Fibroblast of lung (primary cell): ENCODE results near the gene RYR2. TPM values are rescaled to one million over a fixed set of nuclear protein-coding genes. Genes with fewer than 3 reads are reported as not detected.

Experiments
- DNase-seq, 2 donors: peaks; one replicate each; pipeline versions ENCODE4 v3.0.0 to v3.0.0-alpha.2; 2010; ENCODE audit warnings: low read depth in 2 of 2
- H2AFZ ChIP-seq: 2 replicates; pipeline ENCODE4 v1.5.1; 2012; ENCODE audit warnings: low read length, control low read depth, inconsistent platforms
- H3K27ac ChIP-seq: 2 replicates; pipeline ENCODE4 v1.5.1; 2011; ENCODE audit warnings: low read length, control low read depth; ENCODE audit not compliant: insufficient read depth
- H3K27me3 ChIP-seq: 2 replicates; pipeline ENCODE4 v1.5.1; 2011; ENCODE audit warnings: mild to moderate bottlenecking, low read length; ENCODE audit not compliant: control insufficient read depth, insufficient read depth
- H3K36me3 ChIP-seq: 2 replicates; pipeline ENCODE4 v1.5.1; 2011; ENCODE audit warnings: low read length; ENCODE audit not compliant: control insufficient read depth, insufficient read depth
- H3K4me1 ChIP-seq: 2 replicates; pipeline ENCODE4 v1.5.1; 2011; ENCODE audit warnings: low read length; ENCODE audit not compliant: control insufficient read depth, insufficient read depth; ENCODE audit errors: extremely low read depth
- H3K4me2 ChIP-seq: 2 replicates; pipeline ENCODE4 v1.5.1; 2011; ENCODE audit warnings: low read length, control low read depth; ENCODE audit not compliant: insufficient read depth; ENCODE audit errors: extremely low read depth
- H3K4me3 ChIP-seq, 4 experiments: fragments of 200-600 bp in 1 of 4; sonication (generic) in 1 of 4; replicated peaks in 1 of 4; 2 replicates each; pipeline ENCODE4 v1.5.1; 2011 to 2016; ENCODE audit warnings: low read length in 4 of 4, low read depth in 3 of 4, mild to moderate bottlenecking in 3 of 4, control low read depth in 2 of 4, inconsistent platforms in 1 of 4, mixed read lengths in 1 of 4; ENCODE audit not compliant: insufficient read depth in 1 of 4; ENCODE audit errors: control extremely low read depth in 1 of 4
- H3K79me2 ChIP-seq: 2 replicates; pipeline ENCODE4 v1.5.1; 2012; ENCODE audit warnings: mild to moderate bottlenecking, low read length, inconsistent platforms; ENCODE audit not compliant: control insufficient read depth, insufficient read depth
- H3K9ac ChIP-seq: 2 replicates; pipeline ENCODE4 v1.5.1; 2011; ENCODE audit warnings: mild to moderate bottlenecking, low read length, control low read depth; ENCODE audit not compliant: insufficient read depth
- H3K9me3 ChIP-seq: 2 replicates; pipeline ENCODE4 v1.5.1; 2012; ENCODE audit warnings: low read depth, low read length; ENCODE audit not compliant: control insufficient read depth, insufficient read depth
- H4K20me1 ChIP-seq: 2 replicates; pipeline ENCODE4 v1.5.1; 2011; ENCODE audit warnings: low read length; ENCODE audit not compliant: control insufficient read depth, insufficient read depth; ENCODE audit errors: extremely low read depth
- EZH2 ChIP-seq: IDR thresholded peaks from 2 replicates; pipeline ENCODE4 v1.5.1; 2012; ENCODE audit warnings: low read length, control low read depth, mild to moderate bottlenecking; ENCODE audit errors: missing control alignments
- polyA plus RNA-seq, 2 donors: library from polyadenylated mRNA; depleted of rRNA in 1 of 2; stranded (reverse) in 1 of 2; unstranded in 1 of 2; fragments of >200 nt; gene quantifications; 2 replicates each; pipeline ENCODE4 v1.2.1, GENCODE V29; 2011 to 2012; ENCODE audit warnings: missing spikeins in 1 of 2
- total RNA-seq: library from RNA; depleted of rRNA; stranded (reverse); fragments of >200 nt; gene quantifications from 2 replicates; pipeline ENCODE4 v1.2.1, GENCODE V29; 2014
- TF ChIP-seq, protein P1 (sequence below), 2 donors: IDR thresholded peaks in 1 of 2; conservative IDR thresholded peaks in 1 of 2; 1 replicate in 1 of 2; 2 replicates in 1 of 2; pipeline ENCODE4 v1.5.1; 2011 to 2012; ENCODE audit warnings: low read length in 2 of 2, control low read depth in 1 of 2, inconsistent platforms in 1 of 2, low read depth in 1 of 2, mild to moderate bottlenecking in 1 of 2

The RYR2 gene
- total and polyA plus RNA-seq, 2 donors (not counting 1 experiment from before 2014, with no cell fraction given) = 0.06 to 0.17 TPM

DNA sequence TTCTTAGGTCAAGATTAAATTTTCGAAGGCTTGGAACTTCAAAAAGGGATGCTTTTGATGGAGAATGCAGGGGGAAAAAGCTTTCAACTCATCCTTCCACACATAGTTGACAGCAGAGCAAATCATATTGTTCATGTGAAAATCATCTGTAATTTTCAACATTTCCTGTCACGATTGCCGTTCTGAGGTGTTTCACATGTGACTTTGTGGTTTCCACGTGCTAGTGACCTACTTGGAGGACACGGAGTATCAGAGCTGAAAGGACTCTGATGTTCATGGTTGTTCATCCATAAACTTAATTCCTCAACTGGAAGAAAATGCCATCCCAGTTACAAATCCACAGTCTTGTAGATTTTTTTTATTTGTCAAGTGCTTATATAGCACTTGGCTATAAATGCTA lies 769.6 kb downstream of the RYR2 start:
- Histone ChIP-seq H3K27ac (no peak overlapping the region), H3K36me3 (no peaks in the 10 kb centered on the region), H3K27me3 (no peaks in the 10 kb centered on the region), H2AFZ (no peak overlapping the region), H3K4me2 (no peak overlapping the region), H4K20me1 (no peaks in the 10 kb centered on the region), H3K4me1 (no peaks in the 10 kb centered on the region), H3K9me3 (no peaks in the 10 kb centered on the region), H3K9ac (no peak overlapping the region), H3K4me3 (no peak overlapping the region), H3K79me2 (no peaks in the 10 kb centered on the region)
- no peak for DNase-seq
- TF ChIP-seq, protein P1, sequence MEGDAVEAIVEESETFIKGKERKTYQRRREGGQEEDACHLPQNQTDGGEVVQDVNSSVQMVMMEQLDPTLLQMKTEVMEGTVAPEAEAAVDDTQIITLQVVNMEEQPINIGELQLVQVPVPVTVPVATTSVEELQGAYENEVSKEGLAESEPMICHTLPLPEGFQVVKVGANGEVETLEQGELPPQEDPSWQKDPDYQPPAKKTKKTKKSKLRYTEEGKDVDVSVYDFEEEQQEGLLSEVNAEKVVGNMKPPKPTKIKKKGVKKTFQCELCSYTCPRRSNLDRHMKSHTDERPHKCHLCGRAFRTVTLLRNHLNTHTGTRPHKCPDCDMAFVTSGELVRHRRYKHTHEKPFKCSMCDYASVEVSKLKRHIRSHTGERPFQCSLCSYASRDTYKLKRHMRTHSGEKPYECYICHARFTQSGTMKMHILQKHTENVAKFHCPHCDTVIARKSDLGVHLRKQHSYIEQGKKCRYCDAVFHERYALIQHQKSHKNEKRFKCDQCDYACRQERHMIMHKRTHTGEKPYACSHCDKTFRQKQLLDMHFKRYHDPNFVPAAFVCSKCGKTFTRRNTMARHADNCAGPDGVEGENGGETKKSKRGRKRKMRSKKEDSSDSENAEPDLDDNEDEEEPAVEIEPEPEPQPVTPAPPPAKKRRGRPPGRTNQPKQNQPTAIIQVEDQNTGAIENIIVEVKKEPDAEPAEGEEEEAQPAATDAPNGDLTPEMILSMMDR (conservative IDR thresholded peaks at IDR 0.05 in 1 of 2, IDR thresholded peaks at IDR 0.05 in 1 of 2; ENCODE audit: low read depth in 1 of 2, low read length in 2 of 2) = no peak
- no peak for TF ChIP-seq EZH2

DNA sequence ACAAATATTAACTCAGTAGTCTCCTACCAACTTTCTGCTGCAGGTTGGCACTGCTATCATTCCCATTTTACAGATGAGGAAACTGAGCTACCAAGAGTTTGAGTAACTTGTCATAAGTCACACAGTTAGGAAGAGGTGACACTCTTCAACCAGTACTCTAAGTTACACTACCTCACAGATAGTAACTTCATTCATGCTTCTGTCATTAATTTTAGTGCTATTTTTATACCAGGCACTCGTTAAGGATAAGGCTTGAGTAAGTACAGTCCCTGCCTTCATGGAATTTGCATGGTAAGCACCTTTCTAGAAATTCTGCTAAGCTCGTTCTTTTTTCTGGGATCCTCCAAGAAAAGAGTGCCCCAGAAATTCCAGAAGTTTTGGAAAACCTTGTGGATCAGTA lies 770.1 kb downstream of the RYR2 start:
- Histone ChIP-seq H4K20me1 (no peaks in the 10 kb centered on the region), H3K9me3 (no peaks in the 10 kb centered on the region)
- TF ChIP-seq EZH2 = no peak
- TF ChIP-seq, protein P1 (conservative IDR thresholded peaks at IDR 0.05 in 1 of 2, IDR thresholded peaks at IDR 0.05 in 1 of 2; ENCODE audit: low read depth in 1 of 2, low read length in 2 of 2) = no peak

DNA sequence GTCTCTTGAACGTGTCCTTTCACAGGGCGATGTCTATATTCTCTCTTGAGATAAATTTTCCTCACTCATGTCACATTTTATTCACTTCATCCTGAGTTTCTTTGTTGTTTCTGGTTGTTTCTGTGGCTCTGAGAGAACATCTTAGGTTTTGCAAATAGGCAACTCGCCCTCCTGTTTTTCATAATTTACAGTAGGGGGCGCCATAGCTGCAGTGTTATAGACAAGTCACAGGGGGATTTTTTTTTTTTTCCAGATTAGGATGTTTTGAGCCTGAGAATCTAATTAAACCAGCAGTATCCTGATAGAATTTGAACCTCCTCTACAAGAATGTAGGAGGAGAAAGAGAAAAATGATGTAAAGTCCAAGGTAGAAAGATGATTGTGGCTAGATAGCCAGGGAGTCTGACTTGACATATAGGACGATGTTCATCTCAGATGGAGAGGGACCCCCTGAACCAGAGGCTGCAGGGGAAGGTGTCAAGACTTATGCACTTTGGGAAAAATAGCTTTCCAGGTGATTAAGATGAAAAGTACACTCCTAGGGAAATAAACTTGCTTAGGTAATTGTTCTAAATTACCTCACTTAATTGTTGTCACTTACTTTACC lies 772.4 kb downstream of the RYR2 start:
- peak; percentile 13 to 31 for DNase-seq
- Histone ChIP-seq H3K9ac (no peak overlapping the region), H3K9me3 (no peaks in the 10 kb centered on the region), H3K4me3 (no peak overlapping the region), H3K4me2 (no peak overlapping the region), H3K36me3 (no peaks in the 10 kb centered on the region), H3K27ac (no peak overlapping the region), H4K20me1 (no peaks in the 10 kb centered on the region), H3K4me1 (no peaks in the 10 kb centered on the region), H3K27me3 (no peaks in the 10 kb centered on the region), H2AFZ (no peak overlapping the region), H3K79me2 (no peaks in the 10 kb centered on the region)
- no peak for TF ChIP-seq EZH2
- TF ChIP-seq, protein P1 (conservative IDR thresholded peaks at IDR 0.05 in 1 of 2, IDR thresholded peaks at IDR 0.05 in 1 of 2; ENCODE audit: low read depth in 1 of 2, low read length in 2 of 2) = peak; percentile 2 to 49

More for the DNA sequence above, 770.1 kb downstream of the RYR2 start:
- no peak for DNase-seq
- H3K9ac ChIP-seq = no peak overlapping the region
- H2AFZ ChIP-seq = no peak overlapping the region
- H3K4me2 ChIP-seq = no peak overlapping the region
- H3K4me3 ChIP-seq = no peak overlapping the region
- H3K36me3 ChIP-seq = no peaks in the 10 kb centered on the region
- no peak overlapping the region for H3K27ac ChIP-seq
- no peaks in the 10 kb centered on the region for H3K27me3 ChIP-seq
- H3K79me2 ChIP-seq = no peaks in the 10 kb centered on the region
- H3K4me1 ChIP-seq = no peaks in the 10 kb centered on the region
